OCI-LY7 (cell line): ENCODE results near the gene USP4. TPM values are rescaled to one million over a fixed set of nuclear protein-coding genes. Genes with fewer than 3 reads are reported as not detected.

Experiments used
- BruUV-seq: library from RNA; stranded (reverse); fragments of 400-500 nt; replicated peaks from 2 replicates; lab custom pipeline; 2021; lab: Mats Ljungman, UMichigan
- CTCF ChIA-PET: fragments of 300-600 bp; sonication (Branson Sonifier 250); formaldehyde crosslinking; loops from one replicate; lab custom pipeline; 2022; ENCODE audit warnings: antibody characterized with exemption; ENCODE audit not compliant: unreplicated experiment; lab: Charles Lee
- POLR2A ChIA-PET: fragments of 300-600 bp; sonication (Branson Sonifier 250); formaldehyde crosslinking; loops from one replicate; lab custom pipeline; 2022; ENCODE audit warnings: antibody characterized with exemption; lab: Charles Lee
- DNase-seq: peaks from one replicate; pipeline ENCODE4 v3.0.0-alpha.2; 2015; ENCODE audit warnings: low spot score
- H2AFZ ChIP-seq: fragments of 200-600 bp; sonication (generic), shearing (Covaris generic); 2 replicates; pipeline ENCODE4 v1.6.1; 2014; ENCODE audit warnings: mild to moderate bottlenecking, antibody characterized with exemption, low read length, moderate library complexity
- H3K27ac ChIP-seq: fragments of 200-600 bp; sonication (generic); 2 replicates; pipeline ENCODE4 v1.5.1; 2014; ENCODE audit warnings: mixed run types, low read depth, mild to moderate bottlenecking, moderate library complexity, low read length, inconsistent platforms; ENCODE audit not compliant: poor library complexity, severe bottlenecking
- H3K36me3 ChIP-seq: fragments of 200-600 bp; sonication (generic); 2 replicates; pipeline ENCODE4 v1.6.1; 2014; ENCODE audit warnings: mild to moderate bottlenecking, antibody characterized with exemption, low read length, moderate library complexity, mixed read lengths; ENCODE audit not compliant: insufficient read depth
- H3K4me1 ChIP-seq: fragments of 200-600 bp; sonication (generic); 2 replicates; pipeline ENCODE4 v1.5.1; 2014; ENCODE audit warnings: mild to moderate bottlenecking, low read length; ENCODE audit not compliant: insufficient read depth, poor library complexity, severe bottlenecking
- H3K4me2 ChIP-seq: fragments of 200-600 bp; sonication (generic); 2 replicates; pipeline ENCODE4 v1.6.1; 2014; ENCODE audit warnings: mild to moderate bottlenecking, low read length
- H3K4me3 ChIP-seq: fragments of 200-600 bp; sonication (generic); 2 replicates; pipeline ENCODE4 v1.5.1; 2014; ENCODE audit warnings: mild to moderate bottlenecking, low read depth, low read length; ENCODE audit not compliant: poor library complexity, severe bottlenecking
- H3K79me2 ChIP-seq: fragments of 200-600 bp; sonication (generic); 2 replicates; pipeline ENCODE4 v1.6.1; 2016; ENCODE audit warnings: low read depth, mild to moderate bottlenecking, low read length, moderate library complexity, mixed read lengths; ENCODE audit not compliant: insufficient read depth
- H3K9me2 ChIP-seq: fragments of 200-600 bp; sonication (generic); 2 replicates; pipeline ENCODE4 v1.6.1; 2016; ENCODE audit warnings: mild to moderate bottlenecking, low read length, mixed read lengths; ENCODE audit not compliant: insufficient read depth
- H3K9me3 ChIP-seq: fragments of 200-600 bp; sonication (generic); 2 replicates; pipeline ENCODE4 v1.6.1; 2014; ENCODE audit warnings: mild to moderate bottlenecking, mixed run types, low read length, mixed read lengths
- H4K20me1 ChIP-seq: fragments of 200-600 bp; sonication (generic); 2 replicates; pipeline ENCODE4 v1.6.1; 2014; ENCODE audit warnings: mild to moderate bottlenecking, antibody characterized with exemption, low read length, moderate library complexity, mixed read lengths; ENCODE audit not compliant: insufficient read depth
- EZH2phosphoT487 ChIP-seq: fragments of 200-600 bp; sonication (generic); IDR thresholded peaks from 2 replicates; pipeline ENCODE4 v1.6.1; 2018; ENCODE audit warnings: low read depth, borderline replicate concordance, mild to moderate bottlenecking, mixed run types, antibody characterized with exemption, low read length, moderate library complexity, mixed read lengths
- intact Hi-C: fragments of 100-400 bp; cut with micrococcal nuclease; formaldehyde crosslinking; loops from one replicate; pipeline ENCODE4 v1.10.0; 2022; ENCODE audit not compliant: unreplicated experiment
- total RNA-seq, 2 experiments: library from RNA; depleted of rRNA in 1 of 2; stranded (reverse); fragments of >200 nt in 1 of 2; shearing (Covaris generic) in 1 of 2; gene quantifications; 2 replicates each; pipeline ENCODE4 v1.2.3, GENCODE V29; 2014 to 2022
- TF ChIP-seq, protein P1 (sequence below): fragments of 200-600 bp; sonication (generic); conservative IDR thresholded peaks from 2 replicates; pipeline ENCODE4 v1.5.1; 2014; ENCODE audit warnings: mild to moderate bottlenecking, antibody characterized with exemption, low read length, moderate library complexity, mixed read lengths

The USP4 gene
- total RNA-seq, 2 experiments from 2014 or later, result 28.6 to 74.6 TPM

DNA sequence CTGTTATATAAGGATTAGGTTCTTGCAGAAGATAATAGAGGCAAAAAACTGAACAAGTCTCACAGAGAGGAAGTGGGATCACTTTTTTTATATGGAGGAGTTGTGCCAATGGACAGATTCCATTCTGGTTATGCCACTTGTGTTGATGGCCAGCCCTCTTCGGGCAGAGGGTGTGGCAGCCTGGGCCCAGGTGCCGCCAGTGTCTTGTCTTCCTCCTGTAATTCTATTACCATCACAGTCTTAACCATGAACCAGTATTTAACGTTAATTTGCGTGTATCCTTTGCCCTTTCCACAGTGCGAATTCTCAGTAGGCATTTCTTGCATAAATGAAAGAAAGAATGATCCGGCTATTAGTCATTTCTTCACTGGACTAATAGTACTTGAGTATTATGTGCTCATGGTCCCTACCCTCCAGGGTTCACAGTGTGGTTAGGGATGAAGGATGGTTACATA, 7.0 kb upstream of the USP4 start:
- Histone ChIP-seq H3K4me1 (peaks cover 74% of the 10 kb centered on the region), H3K36me3 (no peaks in the 10 kb centered on the region), H3K79me2 (no peaks in the 10 kb centered on the region), H3K9me2 (no peaks in the 10 kb centered on the region), H3K4me3 (no peak overlapping the region), H2AFZ (no peak overlapping the region), H4K20me1 (no peaks in the 10 kb centered on the region), H3K4me2 (peak overlapping the region; percentile 28), H3K27ac (peak overlapping the region; percentile 40), H3K9me3 (no peaks in the 10 kb centered on the region)
- ChIA-PET CTCF (no interaction called here), POLR2A (interaction anchor here (0.6 kb wide), 1 partner anchor 23 kb away, joined by 3 read pairs; no protein-coding TSS in a partner anchor)
- intact Hi-C loops, result loop anchor here (10.0 kb wide), 1 partner anchor 1122 kb away; the partner anchor contains the start of gene CAMP
- no TSS peak for BruUV-seq
- TF ChIP-seq EZH2phosphoT487, result no peak
- TF ChIP-seq, protein P1, sequence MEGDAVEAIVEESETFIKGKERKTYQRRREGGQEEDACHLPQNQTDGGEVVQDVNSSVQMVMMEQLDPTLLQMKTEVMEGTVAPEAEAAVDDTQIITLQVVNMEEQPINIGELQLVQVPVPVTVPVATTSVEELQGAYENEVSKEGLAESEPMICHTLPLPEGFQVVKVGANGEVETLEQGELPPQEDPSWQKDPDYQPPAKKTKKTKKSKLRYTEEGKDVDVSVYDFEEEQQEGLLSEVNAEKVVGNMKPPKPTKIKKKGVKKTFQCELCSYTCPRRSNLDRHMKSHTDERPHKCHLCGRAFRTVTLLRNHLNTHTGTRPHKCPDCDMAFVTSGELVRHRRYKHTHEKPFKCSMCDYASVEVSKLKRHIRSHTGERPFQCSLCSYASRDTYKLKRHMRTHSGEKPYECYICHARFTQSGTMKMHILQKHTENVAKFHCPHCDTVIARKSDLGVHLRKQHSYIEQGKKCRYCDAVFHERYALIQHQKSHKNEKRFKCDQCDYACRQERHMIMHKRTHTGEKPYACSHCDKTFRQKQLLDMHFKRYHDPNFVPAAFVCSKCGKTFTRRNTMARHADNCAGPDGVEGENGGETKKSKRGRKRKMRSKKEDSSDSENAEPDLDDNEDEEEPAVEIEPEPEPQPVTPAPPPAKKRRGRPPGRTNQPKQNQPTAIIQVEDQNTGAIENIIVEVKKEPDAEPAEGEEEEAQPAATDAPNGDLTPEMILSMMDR, result no peak
- no peak for DNase-seq

DNA sequence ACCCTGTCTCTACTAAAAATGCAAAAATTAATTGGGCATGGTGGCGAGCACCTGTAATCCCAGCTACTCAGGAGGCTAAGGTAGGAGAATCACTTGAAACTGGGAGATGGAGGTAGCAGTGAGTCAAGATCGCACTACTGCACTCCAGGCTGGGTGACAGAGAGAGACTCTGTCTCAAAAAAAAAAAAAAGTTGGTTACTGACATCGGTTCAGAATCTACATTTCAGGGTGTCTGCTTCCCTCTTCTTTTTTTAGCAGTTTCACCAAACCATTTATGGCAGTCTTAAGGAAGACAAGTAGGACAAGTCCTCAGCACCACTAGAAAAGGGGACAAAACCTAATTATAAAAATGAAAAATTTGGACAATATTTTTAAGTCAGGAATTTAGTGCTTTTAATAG, 3.3 kb upstream of the USP4 start:
- ChIA-PET POLR2A (interaction anchor here (0.6 to 1.3 kb wide), 5 partner anchors 8 to 1099 kb away, joined by 3 to 10 read pairs (median 4); no protein-coding TSS in a partner anchor), CTCF (no interaction called here)
- BruUV-seq, result no TSS peak
- Histone ChIP-seq H3K9me2 (no peaks in the 10 kb centered on the region), H4K20me1 (no peaks in the 10 kb centered on the region), H3K4me3 (no peak overlapping the region), H3K79me2 (peaks cover 16% of the 10 kb centered on the region), H3K9me3 (no peaks in the 10 kb centered on the region), H3K4me2 (peak overlapping the region; percentile 10), H3K36me3 (no peaks in the 10 kb centered on the region), H2AFZ (no peak overlapping the region), H3K4me1 (peaks cover 83% of the 10 kb centered on the region), H3K27ac (peak overlapping the region; percentile 9)
- DNase-seq, result no peak
- intact Hi-C loops, result loop anchor here (5.0 to 10.0 kb wide), 2 partner anchors 329 to 1118 kb away; partner anchors contain the start of genes APEH and CAMP
- TF ChIP-seq, protein P1, result no peak
- no peak for TF ChIP-seq EZH2phosphoT487

DNA sequence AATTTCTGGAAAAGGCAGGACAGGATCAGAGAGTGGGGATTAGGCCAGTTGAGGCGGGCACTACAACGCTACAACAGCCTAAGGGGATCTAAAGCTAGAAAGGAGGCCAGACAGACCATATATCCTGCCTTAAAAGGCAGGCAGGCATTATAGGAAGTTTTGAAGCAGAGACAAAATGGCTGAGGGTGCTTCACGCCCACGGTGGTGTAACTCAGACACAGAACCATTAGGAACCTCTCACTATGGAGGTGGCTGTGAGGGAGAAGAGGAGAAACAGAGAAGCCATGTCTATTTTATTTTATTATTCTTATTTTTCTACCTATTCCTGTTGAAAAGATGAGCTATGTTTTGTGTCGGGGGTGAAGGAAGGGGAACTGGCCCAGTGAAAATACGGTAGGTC, 2.1 kb upstream of the USP4 start:
- peaks cover 4% of the 10 kb centered on the region for H3K36me3 ChIP-seq
- CTCF ChIA-PET, result no interaction called here
- intact Hi-C loops, result loop anchor here (5.0 to 10.0 kb wide), 2 partner anchors 330 to 1117 kb away; partner anchors contain the start of genes APEH and CAMP
- peak overlapping the region; percentile 85 for H3K4me2 ChIP-seq
- POLR2A ChIA-PET, result interaction anchor here (0.5 to 1.6 kb wide), 8 partner anchors 9 to 128 kb away, joined by 3 to 10 read pairs (median 4); partner anchors contain the start of genes DAG1, RHOA and TCTA
- DNase-seq, result no peak
- TF ChIP-seq, protein P1, result no peak
- TF ChIP-seq EZH2phosphoT487, result no peak
- H3K4me1 ChIP-seq, result peaks cover 83% of the 10 kb centered on the region
- no TSS peak for BruUV-seq
- H3K27ac ChIP-seq, result peak overlapping the region; percentile 97
- no peaks in the 10 kb centered on the region for H3K9me2 ChIP-seq
- H3K4me3 ChIP-seq, result no peak overlapping the region
- H2AFZ ChIP-seq, result peak overlapping the region; percentile 49
- H3K79me2 ChIP-seq, result peaks cover 28% of the 10 kb centered on the region
- no peaks in the 10 kb centered on the region for H4K20me1 ChIP-seq
- no peaks in the 10 kb centered on the region for H3K9me3 ChIP-seq
